OCI-LY1 (cell line): Measurements from ENCODE around the gene ZMYND19.

Source experiments
- H2AFZ ChIP-seq: fragments of 200-600 bp; sonication (generic), shearing (Covaris generic); 2 replicates; pipeline ENCODE4 v1.6.0; 2014; ENCODE audit warnings: antibody characterized with exemption, mild to moderate bottlenecking, low read length
- H3F3A ChIP-seq: fragments of 200-600 bp; sonication (generic), shearing (Covaris generic); 2 replicates; pipeline ENCODE4 v1.6.0; 2014; ENCODE audit warnings: mild to moderate bottlenecking, antibody characterized with exemption, low read length, moderate library complexity; ENCODE audit not compliant: insufficient read depth
- H3K27ac ChIP-seq: fragments of 200-600 bp; sonication (generic); 2 replicates; pipeline ENCODE4 v1.5.1; 2014; ENCODE audit warnings: low read length, mixed run types, mild to moderate bottlenecking, low read depth; ENCODE audit not compliant: poor library complexity, severe bottlenecking
- H3K27me3 ChIP-seq: fragments of 200-600 bp; sonication (generic); 2 replicates; pipeline ENCODE4 v1.6.0; 2014; ENCODE audit warnings: antibody characterized with exemption, mild to moderate bottlenecking, low read length, moderate library complexity; ENCODE audit not compliant: insufficient read depth
- H3K36me3 ChIP-seq: fragments of 200-600 bp; sonication (generic); 2 replicates; pipeline ENCODE4 v1.6.1; 2014; ENCODE audit warnings: mild to moderate bottlenecking, antibody characterized with exemption, low read length, moderate library complexity, mixed read lengths; ENCODE audit not compliant: insufficient read depth
- H3K4me1 ChIP-seq: fragments of 200-600 bp; sonication (generic); 2 replicates; pipeline ENCODE4 v1.5.1; 2014; ENCODE audit warnings: mild to moderate bottlenecking, low read length, moderate library complexity; ENCODE audit not compliant: insufficient read depth, severe bottlenecking
- H3K4me2 ChIP-seq: fragments of 200-600 bp; sonication (generic), shearing (Covaris generic); 2 replicates; pipeline ENCODE4 v1.6.1; 2014; ENCODE audit warnings: low read length
- H3K4me3 ChIP-seq: fragments of 200-600 bp; sonication (generic); 2 replicates; pipeline ENCODE4 v1.5.1; 2014; ENCODE audit warnings: low read length, low read depth, mild to moderate bottlenecking, mixed read lengths; ENCODE audit not compliant: poor library complexity, severe bottlenecking
- H3K79me2 ChIP-seq: fragments of 200-600 bp; shearing (Covaris generic); 2 replicates; pipeline ENCODE4 v1.6.1; 2016; ENCODE audit warnings: mixed run types, low read length, mixed read lengths; ENCODE audit not compliant: insufficient read depth
- H3K9ac ChIP-seq: fragments of 200-600 bp; sonication (generic), shearing (Covaris generic); 2 replicates; pipeline ENCODE4 v1.6.1; 2014; ENCODE audit warnings: mild to moderate bottlenecking, low read length, mixed read lengths
- H3K9me2 ChIP-seq: fragments of 200-600 bp; sonication (generic), shearing (Covaris generic); 2 replicates; pipeline ENCODE4 v1.6.1; 2014; ENCODE audit warnings: low read depth, mild to moderate bottlenecking, low read length, mixed read lengths
- H3K9me3 ChIP-seq: fragments of 200-600 bp; shearing (Covaris generic); 2 replicates; pipeline ENCODE4 v1.6.1; 2014; ENCODE audit warnings: low read length, mixed read lengths
- H4K20me1 ChIP-seq: fragments of 200-600 bp; sonication (generic), shearing (Covaris generic); 2 replicates; pipeline ENCODE4 v1.6.0; 2016; ENCODE audit warnings: mild to moderate bottlenecking, low read length; ENCODE audit not compliant: insufficient read depth
- EZH2 ChIP-seq: fragments of 200-600 bp; sonication (generic), shearing (Covaris generic); IDR thresholded peaks from 2 replicates; pipeline ENCODE4 v1.8.0; 2017; ENCODE audit warnings: borderline replicate concordance, mixed run types, mild to moderate bottlenecking, antibody characterized with exemption, low read length, moderate library complexity, mixed read lengths
- TF ChIP-seq, protein P1 (sequence below): fragments of 200-600 bp; sonication (generic), shearing (Covaris generic); IDR thresholded peaks from 2 replicates; pipeline ENCODE4 v1.5.1; 2017; ENCODE audit warnings: mild to moderate bottlenecking, antibody characterized with exemption, low read length, moderate library complexity, mixed read lengths

ZMYND19 gene

GRCh38 chr9:137605121-137606004, 15.1 kb upstream of the ZMYND19 start, which contains the start of gene ARRDC1:
ARRDC1 (plus strand) TSS chr9:137605686; CDS start chr9:137605718, 32 bp downstream.
- H3K9me2 ChIP-seq, result no peaks in the 10 kb centered on the region
- no peak for TF ChIP-seq EZH2
- TF ChIP-seq, protein P1, sequence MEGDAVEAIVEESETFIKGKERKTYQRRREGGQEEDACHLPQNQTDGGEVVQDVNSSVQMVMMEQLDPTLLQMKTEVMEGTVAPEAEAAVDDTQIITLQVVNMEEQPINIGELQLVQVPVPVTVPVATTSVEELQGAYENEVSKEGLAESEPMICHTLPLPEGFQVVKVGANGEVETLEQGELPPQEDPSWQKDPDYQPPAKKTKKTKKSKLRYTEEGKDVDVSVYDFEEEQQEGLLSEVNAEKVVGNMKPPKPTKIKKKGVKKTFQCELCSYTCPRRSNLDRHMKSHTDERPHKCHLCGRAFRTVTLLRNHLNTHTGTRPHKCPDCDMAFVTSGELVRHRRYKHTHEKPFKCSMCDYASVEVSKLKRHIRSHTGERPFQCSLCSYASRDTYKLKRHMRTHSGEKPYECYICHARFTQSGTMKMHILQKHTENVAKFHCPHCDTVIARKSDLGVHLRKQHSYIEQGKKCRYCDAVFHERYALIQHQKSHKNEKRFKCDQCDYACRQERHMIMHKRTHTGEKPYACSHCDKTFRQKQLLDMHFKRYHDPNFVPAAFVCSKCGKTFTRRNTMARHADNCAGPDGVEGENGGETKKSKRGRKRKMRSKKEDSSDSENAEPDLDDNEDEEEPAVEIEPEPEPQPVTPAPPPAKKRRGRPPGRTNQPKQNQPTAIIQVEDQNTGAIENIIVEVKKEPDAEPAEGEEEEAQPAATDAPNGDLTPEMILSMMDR, result no peak
- H3K27me3 ChIP-seq, result no peaks in the 10 kb centered on the region
- no peaks in the 10 kb centered on the region for H3K79me2 ChIP-seq
- no peak within 1 kb of the TSS for H3K27ac ChIP-seq
- H3K4me2 ChIP-seq, result peak within 1 kb of the TSS; percentile 81
- peak within 1 kb of the TSS; percentile 93 for H3K4me3 ChIP-seq
- peak within 1 kb of the TSS; percentile 90 for H3K9ac ChIP-seq
- H3K9me3 ChIP-seq, result no peaks in the 10 kb centered on the region
- H3F3A ChIP-seq, result no peaks in the 10 kb centered on the region
- no peak within 1 kb of the TSS for H2AFZ ChIP-seq
- H4K20me1 ChIP-seq, result no peaks in the 10 kb centered on the region
- peaks cover 39% of the 10 kb centered on the region for H3K4me1 ChIP-seq
- no peaks in the 10 kb centered on the region for H3K36me3 ChIP-seq

GRCh38 chr9:137604345-137605086, 14.2 kb upstream of the ZMYND19 start:
- Histone ChIP-seq H3K27ac (no peak overlapping the region), H3K4me3 (peak overlapping the region; percentile 50)
- TF ChIP-seq, protein P1, result no peak
- TF ChIP-seq EZH2, result no peak

DNA sequence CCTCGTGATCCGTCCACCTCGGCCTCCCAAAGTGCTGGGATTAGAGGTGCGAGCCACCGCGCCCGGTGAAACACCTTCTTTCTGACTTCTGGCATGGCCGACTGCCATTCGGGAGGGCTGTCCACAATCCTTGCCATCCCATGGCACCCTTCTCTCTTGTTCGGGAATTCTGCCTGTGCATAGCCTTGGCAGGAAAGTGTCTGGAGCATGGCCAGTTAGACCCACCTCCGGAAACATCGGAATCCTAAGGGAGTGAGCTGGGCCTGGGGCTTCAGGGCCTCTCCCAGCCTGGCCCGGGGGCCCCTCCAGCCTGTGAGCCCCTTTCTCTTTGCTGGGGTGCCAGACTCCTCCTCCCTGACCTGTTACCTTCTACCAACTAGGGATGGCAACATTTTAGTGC, 13.6 kb upstream of the ZMYND19 start:
- H3K9me3 ChIP-seq, result no peaks in the 10 kb centered on the region
- H3F3A ChIP-seq, result no peaks in the 10 kb centered on the region
- H3K27ac ChIP-seq, result no peak overlapping the region
- no peak overlapping the region for H2AFZ ChIP-seq
- no peaks in the 10 kb centered on the region for H4K20me1 ChIP-seq
- H3K9me2 ChIP-seq, result no peaks in the 10 kb centered on the region
- H3K27me3 ChIP-seq, result no peaks in the 10 kb centered on the region
- no peak overlapping the region for H3K4me3 ChIP-seq
- no peaks in the 10 kb centered on the region for H3K36me3 ChIP-seq
- no peaks in the 10 kb centered on the region for H3K79me2 ChIP-seq
- H3K4me1 ChIP-seq, result peaks cover 43% of the 10 kb centered on the region
- no peak overlapping the region; the same call in 1 of the 2 replicates for H3K9ac ChIP-seq
- no peak for TF ChIP-seq EZH2
- TF ChIP-seq, protein P1, result no peak
- peak overlapping the region; percentile 55; the same call in 1 of the 2 replicates for H3K4me2 ChIP-seq

More at GRCh38 chr9:137604345-137605086, 14.2 kb upstream of the ZMYND19 start:
- H3K9ac ChIP-seq, result no peak overlapping the region; the same call in 1 of the 2 replicates
- no peaks in the 10 kb centered on the region for H4K20me1 ChIP-seq
- no peaks in the 10 kb centered on the region for H3K27me3 ChIP-seq
- H3K9me2 ChIP-seq, result no peaks in the 10 kb centered on the region
- H2AFZ ChIP-seq, result no peak overlapping the region
- H3K36me3 ChIP-seq, result no peaks in the 10 kb centered on the region
- H3K9me3 ChIP-seq, result no peaks in the 10 kb centered on the region
- H3K4me2 ChIP-seq, result peak overlapping the region; percentile 55
- peaks cover 39% of the 10 kb centered on the region for H3K4me1 ChIP-seq
- H3K79me2 ChIP-seq, result no peaks in the 10 kb centered on the region
- no peaks in the 10 kb centered on the region for H3F3A ChIP-seq
